HG03558 (cell line): ENCODE data around the gene OTX2.

Experiments used
- ATAC-seq: cut with Tn5 transposase; IDR thresholded peaks from one replicate; pipeline ENCODE4 v1.9.1; 2021; ENCODE audit warnings: moderate number of reproducible peaks; ENCODE audit not compliant: unreplicated experiment; ENCODE audit errors: extremely low read depth

The OTX2 gene

DNA sequence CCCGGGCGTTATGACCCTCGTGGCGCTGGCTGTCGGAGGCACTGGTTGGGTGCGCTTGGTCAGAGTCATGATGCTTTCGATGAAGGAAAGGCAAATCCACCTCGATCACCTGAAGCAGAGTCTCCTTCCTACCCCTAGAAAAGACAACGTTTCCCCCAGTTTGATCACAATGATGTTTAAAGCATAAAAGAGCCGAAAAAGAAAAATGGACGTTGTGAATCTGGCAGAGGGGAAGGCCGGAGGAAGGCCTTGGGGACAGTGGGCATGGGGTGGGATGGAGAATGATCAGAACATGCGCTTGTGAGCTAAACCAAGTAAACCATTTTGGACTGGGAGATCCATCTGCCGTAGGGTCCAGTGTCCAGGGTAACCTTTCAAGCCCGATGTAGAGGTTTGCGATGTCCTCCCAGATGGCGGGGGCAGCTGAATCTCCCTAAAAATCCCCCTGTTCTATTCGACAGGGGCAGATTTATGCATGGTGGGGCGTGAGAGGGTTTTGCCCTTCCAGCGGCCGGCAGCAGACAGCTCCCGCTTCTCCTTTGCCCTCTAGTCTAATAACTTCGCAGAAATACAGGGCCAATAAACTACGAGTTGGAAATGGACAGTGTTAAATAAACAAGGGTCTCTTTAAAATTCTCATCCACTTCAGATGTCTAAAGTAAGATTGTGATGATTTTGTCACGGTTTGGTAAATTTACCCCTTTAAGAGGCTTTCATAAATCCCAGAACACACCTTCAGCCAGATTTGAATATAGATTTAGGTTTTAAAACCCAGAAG lies 2.3 kb upstream of the OTX2 start:
- ATAC-seq: no peak

DNA sequence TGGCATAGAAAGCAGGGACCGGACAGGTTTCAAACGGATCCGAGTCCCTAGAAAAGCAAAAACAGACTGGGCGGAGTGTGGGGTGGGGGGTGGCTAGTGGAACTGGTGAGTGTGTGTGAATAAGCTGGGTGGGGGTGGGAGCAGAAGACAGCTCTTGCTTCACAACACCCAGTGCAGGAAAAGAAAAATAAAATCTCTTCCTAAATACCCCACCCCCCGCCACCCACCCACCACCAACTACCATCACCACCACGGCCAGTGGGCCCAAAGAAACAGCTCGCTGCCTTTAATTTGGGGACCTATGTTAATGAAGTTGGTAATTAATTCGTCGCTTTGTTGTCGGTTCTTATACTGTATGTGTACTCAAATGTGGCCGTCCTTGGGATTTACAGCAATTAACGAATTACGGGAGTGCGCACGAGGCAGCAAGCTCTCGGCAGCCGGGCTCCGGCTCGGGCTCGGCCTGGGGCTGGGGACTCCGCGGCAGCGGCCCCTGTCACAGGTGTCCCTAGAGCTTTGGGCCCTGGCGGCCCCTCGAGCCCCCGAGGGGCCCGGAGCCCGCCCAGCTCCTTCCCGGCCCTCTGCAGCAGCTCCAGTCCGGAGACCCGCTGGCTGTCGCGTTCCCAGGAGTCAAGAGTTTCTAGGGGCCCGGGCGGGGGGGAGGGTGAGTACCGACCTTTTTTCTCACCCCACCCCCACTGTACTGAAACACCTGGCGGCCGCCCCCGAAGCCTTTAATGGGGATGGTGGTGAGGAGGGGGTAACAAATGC lies 1.5 kb upstream of the OTX2 start:
- no peak for ATAC-seq

DNA sequence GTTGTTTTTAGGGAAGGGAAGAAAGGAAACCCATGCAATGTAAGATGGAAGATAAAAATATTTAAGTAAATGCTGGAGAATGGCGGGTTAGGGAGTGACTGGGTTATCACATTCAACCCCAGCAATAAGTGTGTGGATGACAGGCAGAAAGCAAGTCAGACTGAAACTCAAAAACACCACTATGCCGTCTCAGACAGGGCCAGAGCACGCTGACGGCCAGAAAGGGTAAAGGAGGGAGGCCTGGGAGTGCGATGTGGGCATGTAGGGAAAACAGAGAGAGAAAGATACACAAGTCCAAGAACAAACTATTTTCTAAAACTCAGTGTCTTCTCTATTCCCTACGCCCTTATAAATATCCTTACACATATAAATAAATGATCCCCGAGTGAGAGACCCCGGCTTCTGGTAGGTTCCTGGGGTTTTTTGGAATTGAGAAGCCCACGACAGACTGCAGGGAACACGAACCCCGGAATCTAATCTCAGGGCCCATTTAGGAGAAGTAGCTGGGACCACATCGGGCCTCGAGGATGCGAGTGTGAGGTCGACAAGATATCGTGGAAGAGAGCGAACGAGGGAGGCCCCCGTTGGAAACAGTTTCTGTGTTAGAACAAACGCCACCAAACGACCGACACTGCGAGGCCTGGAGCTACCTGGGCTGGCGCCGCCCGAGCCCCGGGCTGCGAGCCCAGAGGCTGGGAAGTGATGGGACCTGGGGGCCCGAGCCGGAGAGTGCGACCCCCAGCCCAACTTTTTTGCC lies 735 bp upstream of the OTX2 start:
- ATAC-seq: no peak

DNA sequence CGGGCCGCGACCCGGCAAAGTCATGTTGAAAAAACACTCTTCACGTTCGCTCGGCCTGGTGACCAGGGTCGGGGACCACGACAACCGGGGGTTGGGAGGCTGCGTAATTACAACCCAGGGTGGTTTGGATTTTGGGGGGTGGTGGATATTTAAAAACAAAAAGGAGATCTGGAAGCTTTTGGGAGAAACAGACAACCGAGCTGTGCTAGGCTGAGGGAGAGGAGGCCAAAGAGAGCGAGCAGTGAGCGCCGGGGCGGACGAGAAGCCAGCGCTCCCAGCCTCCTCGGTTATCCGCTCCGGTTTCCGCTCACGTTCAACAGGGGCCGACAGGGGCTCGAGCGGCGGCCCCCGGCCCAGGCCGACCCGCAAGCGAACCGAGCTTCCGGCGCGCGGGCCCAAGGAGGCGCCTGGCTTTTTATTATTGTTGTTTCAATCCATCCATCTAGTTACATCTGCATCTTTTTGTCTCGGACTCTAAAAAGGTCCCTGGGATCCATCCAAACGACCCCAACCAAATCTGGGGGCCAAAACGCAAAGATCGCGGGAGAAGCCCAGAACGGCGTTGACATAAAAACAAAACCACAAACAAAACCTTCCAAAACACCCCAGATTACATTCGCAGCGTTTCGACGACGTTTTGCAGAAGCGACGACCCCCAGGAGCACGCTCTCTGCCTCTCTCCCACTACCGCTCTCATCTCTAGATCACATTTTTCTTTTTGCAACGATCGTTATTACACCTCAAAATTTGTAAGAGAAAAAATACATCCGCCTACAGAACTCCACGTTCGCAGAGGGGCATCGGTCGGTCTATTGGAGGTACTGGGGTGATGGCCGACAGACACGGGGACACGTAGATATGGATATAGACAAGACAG lies 771 bp downstream of the OTX2 start:
- ATAC-seq: no peak

DNA sequence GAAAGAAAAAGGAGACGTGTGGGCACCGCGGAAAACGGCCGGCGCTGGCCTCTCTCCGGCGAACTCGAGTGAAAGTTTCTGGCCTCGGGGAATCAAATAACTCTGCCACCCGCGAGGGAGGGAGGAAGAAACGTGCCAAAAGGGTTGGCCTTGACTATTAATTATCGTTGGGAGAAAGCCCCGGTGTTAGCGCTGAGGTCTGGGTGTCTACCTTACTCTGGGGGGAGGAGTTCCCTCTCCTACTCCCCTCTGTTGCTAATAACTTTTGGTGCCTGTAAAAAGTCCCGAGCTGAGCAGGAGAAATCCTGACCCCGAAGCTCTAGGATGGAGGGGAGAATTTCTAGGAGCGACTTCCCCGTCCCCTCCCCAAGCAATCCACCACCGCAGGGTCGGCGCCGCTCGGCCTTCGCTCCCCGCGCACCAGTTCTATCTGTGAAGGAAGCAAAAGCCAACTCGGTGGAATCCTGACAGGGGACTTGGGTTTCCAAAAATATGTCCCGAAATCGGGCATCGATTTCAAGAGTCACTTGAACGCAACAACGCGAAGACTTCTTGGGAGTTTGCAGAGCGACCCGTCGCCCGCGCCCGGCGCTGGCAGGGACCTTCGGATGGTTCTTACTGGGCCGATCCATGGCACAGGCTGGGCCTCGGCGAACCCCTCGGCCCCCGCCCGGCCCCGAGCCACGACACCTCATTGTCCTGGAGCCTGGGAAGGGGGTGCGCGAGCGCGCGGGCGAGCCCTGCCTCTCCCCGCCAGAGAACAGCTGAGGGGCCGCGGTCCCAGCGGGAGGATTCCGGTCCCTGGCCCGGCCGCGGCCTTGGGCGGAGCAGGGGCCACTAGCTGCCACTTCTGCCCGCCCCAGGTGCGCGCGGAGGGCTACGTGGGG lies 1.7 kb downstream of the OTX2 start:
- no peak for ATAC-seq

DNA sequence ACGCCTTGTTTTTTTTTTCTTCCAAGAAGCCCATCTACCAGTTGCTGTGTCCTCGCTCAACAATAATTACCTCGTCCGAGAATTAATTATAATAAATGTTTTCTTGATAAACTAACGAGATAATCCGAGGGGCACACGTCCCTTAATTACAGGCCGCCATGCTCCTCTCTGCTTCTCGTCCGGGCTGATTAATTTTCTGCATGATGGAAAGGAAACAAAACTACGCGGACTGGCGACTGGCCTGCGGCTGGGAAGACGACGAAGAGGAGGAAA lies 2.2 kb downstream of the OTX2 start:
- ATAC-seq: no peak

DNA sequence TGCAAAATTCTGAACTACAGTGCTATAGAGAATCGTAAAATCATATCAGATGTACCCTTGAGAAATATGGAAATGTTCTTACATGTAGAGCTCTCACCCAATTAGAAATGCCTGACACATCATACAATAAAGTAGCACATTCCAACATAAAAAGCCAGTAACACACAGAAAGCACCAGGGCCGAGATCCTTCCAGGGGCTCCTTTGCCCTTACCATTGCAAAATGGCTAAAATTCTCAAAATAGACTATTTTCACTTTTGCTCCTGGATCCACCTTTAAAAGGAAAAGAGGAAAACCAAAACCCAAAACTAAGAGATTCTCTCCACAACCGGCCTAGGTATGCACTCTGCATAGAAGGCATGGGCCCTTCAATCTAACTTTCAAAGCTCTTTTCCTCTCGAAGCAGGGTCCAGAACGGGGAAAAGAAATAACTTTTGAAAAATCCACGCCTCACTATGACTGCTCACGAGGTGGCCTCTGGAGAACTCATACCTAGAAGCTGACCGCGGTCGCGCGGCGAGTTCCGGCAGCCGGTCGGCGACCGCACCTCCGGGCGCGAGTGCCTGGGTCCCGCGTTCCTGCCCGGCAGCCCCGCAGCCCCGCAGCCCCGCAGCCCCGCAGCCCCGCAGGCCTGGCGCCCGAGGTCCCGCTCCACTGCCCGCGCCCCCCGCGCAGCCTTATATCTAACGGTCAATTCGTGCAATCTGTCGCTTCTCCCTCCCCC lies 2.7 kb downstream of the OTX2 start:
- ATAC-seq: no peak

DNA sequence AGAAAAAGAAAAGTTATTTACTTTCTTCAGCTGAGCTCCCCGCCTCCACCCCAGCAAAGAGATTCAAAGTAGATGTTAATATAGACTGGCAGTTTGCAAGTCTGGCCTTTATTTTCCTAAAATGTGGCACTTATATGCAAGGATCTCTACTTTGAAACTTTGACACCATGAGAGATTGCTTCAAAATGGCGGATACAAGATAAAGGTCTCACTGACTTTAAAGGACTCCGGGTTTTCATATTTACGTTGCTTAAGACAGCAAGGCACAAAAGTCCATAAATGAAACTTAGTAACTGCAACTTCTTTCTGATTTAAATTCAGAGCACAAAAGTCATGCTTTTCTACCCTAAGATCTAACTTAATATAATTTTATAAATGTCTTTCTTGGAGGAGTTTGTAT lies 3.5 kb downstream of the OTX2 start:
- ATAC-seq: no peak

DNA sequence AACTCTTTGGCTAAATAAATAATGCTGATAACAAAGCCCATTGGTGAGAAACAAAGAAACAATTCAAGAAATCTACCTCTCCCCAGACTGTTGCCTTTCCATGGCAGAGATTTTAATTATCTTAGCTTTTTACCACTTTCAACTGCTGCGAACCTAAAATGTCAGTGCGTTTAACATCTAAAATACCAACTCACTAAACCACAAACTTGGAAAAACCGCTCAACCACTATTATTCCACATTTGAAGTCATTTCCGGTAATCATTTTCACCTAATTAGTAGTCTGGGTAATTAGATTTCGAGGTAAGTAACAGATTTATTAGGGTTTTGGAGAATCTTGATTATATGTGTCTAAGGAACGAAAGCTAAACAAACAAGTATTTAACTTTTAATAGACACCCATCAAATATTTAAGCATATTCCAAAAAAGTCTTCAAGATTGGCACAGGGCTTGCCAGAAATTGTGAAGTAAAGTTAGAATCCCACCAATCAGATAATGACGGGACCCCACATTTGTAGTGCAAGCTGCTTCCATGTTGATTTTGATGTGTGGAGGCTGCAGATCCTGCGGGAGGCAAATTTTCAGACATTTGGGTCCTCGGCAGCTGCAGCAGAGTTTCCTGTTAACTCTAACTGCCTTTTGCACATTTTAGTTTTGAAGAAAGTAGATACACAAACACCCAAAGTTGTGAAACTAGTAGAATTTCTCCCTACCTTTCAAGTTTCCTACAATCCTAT lies 4.1 kb downstream of the OTX2 start:
- no peak for ATAC-seq

DNA sequence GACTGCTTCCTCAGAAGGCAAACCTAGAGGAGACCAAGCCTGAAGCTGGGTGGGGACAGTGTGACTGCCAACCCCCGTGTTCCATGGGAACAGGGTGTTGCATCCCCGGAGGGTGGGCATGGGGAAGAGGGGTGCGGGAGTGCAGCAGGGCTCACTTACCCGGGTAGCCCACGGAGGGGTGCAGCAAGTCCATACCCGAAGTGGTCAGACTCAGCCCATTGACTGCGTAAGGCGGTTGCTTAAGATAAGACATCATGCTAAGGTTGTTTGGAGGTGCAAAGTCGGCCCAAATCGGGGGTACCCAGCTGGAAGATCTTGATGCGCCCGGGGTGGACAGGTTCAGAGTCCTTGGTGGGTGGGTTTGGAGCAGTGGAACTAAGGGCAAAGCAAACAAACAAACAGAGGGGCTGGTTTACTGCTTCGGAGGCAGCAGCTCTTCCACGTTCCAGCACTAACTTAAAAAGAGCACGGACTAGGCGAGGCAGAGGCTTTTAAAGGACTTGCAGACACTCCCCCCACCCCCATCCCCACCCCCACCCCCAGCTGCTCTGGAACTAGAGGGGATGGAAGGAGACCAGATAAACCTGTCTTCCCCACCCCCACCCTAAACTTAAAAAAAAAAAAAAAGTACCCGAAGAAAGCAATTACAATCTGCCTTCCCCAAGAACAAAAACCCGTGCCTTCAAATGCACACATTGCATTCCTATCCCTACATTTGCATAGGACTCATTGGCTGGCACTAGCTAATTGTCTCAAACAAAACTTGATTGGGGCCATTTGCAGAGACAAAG lies 4.9 kb downstream of the OTX2 start:
- ATAC-seq: no peak

DNA sequence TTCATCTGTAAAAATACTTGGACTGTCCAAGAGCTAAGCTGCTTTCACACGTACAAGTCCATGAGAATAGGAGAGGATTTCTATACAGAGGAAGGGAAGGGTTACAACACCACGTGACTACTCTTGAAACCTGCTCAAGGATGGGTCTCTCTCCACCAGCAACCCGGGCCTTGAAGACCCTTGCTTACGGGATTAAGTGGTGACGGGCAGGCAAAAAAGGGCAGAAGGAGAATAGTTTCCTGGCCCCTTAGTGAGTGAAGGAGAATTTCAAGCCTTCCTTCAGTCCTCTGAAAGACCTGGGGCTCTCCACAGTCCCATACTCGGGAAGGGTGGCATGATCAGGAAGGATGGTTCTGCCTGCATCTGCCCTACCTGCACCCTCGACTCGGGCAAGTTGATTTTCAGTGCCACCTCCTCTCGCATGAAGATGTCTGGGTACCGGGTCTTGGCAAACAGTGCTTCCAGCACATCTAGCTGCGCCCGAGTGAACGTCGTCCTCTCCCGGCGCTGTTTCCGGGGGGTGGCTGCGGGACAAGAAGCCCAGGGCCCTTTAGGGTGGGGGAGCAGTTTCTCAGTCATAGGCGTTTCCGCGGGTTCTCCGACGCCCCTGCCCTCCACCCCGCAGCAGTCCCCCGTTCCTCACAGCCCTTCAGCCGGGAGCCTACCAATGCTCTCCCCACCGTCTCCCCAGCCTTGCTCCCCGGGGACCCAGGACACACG lies 6.3 kb downstream of the OTX2 start:
- no peak for ATAC-seq

DNA sequence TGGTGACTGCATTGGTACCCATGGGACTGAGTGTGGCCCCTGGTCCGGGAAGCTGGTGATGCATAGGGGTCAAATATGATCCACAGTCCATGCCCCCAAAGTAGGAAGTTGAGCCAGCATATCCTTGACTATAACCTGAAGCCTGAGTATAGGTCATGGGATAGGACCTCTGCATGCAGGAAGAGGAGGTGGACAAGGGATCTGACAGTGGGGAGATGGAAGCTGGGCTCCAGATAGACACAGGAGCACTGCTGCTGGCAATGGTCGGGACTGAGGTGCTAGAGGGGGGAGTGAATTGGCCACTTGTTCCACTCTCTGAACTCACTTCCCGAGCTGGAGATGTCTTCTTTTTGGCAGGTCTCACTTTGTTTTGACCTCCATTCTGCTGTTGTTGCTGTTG lies 8.4 kb downstream of the OTX2 start:
- no peak for ATAC-seq

DNA sequence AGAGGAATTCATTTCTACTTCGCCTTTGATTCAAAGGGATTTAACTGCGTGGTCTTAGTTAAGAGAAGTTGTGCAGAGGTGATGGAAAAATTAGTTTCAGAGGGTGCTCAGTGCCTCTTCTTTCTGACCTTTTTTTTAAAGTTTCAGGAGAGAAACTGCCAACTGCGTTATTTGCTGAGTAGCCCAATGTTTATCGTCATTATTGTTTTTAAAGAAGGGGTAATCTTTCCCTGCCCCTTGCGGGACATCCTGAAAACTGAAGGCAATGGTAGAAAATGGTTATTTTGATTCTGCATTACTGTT lies 11.0 kb downstream of the OTX2 start:
- ATAC-seq: no peak

DNA sequence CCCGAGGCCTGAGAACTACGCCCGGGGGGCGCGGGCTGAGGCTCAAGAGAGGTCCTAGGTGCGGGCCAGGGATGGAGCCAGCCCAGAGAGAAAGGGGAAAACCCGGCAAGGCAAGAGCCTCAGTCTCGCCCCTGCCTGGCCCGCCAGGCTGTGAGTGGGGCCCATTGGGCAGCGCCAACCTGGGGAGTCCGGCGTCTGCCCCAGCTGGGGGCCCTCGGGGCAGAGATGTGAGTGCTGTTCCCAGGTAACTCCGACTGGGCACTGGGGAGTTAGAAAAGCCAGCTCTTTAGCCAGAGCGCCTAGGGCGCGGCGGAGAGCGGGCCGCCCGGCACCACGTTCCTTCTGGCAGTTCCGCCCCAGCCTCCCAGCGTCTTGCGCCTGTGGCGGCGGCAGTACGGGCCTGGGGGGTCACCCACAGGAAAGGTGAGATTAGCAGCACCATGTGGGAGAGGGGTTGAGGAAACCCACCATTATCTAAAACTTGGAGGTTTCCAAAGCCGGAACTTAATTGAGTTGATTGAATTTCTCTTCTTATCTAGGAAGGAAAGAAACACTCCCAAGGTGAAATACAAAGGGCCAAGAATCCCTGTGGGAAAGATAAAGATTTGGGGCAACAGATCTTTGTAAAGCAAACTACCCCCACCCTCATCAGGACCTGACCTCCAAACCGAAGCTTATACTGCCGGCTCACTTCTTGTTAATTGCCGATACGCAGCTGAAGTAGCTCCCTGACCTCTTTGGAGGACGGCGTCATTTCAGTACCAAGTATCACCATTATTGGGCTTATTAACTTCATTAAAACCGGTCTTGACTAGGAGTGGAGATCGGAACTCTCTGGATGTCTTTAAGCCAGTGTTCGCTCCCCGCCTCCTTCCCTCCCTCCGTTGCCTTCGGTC lies 11.6 kb downstream of the OTX2 start:
- no peak for ATAC-seq

DNA sequence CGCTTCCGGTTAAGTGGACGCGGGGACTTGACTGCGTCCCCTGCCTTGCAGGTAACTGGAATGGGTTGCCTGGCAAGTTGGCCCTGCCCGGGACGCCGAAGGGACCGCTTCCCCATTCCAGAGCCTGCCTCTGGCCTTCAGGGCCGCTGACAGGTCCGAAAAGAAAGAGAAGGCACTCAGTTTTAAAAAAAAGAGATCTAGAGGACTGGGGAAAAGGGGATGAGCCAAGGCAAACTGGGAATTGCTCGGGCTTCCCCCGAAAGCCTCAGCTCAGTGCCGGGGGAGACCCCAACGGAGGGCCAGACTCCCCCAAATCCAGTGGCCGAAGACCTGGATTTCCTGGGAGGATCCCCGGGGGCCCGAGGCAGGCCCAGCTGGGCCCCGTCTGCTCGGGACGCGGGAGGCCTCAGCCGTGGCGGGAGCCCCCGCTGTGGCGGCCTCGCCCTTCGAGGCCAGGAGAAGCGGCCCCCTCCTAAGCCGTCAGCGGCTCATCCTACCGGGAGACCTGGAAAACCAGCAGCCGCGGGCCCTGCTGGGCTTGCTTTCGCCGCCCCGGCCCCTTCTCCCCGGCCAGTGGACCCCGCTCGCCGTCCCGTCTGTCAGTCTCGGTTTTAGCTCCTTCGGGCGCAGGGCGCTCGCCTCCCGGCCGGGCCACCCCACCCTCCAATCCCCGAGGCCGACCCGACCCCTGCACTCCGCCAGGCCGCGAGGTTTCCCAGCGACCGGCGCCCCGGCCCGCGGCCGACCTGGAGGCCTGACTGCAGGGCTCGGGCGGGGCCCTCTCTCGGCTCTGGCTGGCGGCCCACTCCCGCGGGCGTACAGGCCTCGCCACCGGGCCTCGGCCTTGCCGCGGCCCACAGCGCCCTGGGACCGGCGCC lies 12.5 kb downstream of the OTX2 start:
- ATAC-seq: no peak
